HG03571 (cell line): ENCODE data around the gene ZNF618.

Experiments used
- ATAC-seq: cut with Tn5 transposase; IDR thresholded peaks from one replicate; pipeline ENCODE4 v1.9.1; 2021; ENCODE audit not compliant: unreplicated experiment

ZNF618 gene

GRCh38 chr9:113955076-113955752 is 79.1 kb downstream of the ZNF618 start:
- no peak for ATAC-seq

- ATAC-seq = no peak
Measured at GRCh38 chr9:113956901-113957300, 80.8 kb downstream of the ZNF618 start.

DNA sequence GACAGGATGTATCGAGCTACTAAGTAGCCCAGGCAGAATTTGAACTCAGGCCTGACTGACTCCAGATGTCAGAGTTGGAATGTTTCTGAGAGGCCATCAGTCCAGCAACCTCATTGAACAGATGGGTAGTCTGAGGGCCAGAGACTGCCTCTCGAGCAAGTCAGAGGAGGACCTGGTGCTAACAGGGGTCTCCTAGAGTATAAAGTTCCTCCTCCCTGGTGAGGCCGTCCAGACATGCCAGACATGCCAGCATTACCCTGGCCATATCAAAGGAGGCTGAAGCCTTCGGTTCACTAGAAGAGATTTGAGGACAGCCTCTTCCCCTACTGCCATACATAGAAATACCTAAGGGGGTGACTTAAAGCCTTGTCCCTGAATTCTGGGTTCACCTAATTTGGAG is 81.2 kb downstream of the ZNF618 start:
- ATAC-seq = no peak

- no peak for ATAC-seq
Measured at GRCh38 chr9:113957821-113958341, 81.8 kb downstream of the ZNF618 start.

- ATAC-seq = no peak
Measured at GRCh38 chr9:113958556-113958955, 82.4 kb downstream of the ZNF618 start.

DNA sequence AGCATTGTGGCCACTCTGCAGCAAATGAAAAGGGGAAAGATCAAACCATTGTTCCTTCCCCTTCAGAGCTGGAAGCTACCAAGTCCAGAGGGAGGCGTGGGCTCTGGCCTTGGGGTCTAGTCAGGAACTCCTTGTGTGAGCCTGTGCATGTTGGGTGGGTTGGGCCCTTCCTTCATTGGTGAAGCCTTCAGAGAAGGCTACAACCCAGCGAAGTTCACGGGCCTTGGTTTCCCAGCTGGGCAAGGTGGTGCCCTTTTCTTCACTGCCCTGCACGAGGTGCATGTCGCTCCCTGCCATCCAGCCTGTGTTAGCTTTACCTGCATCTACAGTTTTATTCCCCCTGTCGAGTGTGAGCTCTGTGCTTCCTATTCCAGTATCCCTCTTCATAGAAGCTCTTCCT is 84.7 kb downstream of the ZNF618 start:
- ATAC-seq = no peak

DNA sequence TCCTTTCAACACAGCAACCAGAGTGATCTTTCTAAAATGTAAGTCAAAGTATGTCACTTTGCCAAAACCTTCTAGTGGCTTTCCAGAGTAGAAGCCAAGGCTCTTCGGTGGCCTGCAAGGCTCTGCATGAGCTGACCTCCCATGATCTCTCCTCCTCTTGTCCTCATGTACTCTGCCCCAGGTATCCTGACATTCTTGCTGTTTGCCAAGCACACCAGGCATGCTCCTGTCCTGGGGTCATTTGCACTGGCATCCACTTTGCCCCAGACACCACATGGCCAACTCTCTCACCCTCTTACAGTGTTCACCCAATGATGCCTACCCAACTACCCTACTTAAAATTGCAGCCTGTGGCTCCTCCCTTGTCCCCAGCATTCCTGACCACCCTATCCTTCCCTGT is 86.3 kb downstream of the ZNF618 start:
- ATAC-seq = no peak

DNA sequence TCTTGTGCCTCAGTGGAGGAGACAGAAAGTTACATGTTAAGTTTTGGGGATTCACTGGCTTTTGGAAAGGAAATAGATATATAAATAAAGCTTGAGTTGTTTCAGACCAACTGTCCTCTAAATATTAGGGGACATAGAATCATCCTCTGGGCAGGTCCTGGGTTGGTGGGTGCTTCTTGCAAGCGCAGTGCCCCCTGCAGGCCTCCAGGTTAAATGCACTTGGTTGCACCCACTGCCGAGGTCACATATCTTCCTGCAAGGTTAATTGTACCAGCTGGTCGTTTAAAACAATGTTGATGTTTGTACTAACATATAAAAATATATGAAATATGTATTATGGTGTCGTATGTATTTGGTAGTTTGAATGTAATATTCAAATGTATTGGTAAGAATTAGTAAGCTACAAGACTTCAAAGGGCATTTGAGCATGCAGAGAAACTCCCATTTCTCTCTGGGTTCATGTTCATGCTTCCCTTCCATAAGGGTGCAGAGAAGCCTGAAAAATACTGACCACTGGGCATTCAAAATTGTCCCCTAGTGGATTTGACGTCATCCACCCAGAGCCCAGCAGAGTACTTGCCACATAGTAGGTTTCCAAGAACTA is 87.0 kb downstream of the ZNF618 start:
- no peak for ATAC-seq

GRCh38 chr9:113963696-113964494 is 87.8 kb downstream of the ZNF618 start:
- no peak for ATAC-seq

DNA sequence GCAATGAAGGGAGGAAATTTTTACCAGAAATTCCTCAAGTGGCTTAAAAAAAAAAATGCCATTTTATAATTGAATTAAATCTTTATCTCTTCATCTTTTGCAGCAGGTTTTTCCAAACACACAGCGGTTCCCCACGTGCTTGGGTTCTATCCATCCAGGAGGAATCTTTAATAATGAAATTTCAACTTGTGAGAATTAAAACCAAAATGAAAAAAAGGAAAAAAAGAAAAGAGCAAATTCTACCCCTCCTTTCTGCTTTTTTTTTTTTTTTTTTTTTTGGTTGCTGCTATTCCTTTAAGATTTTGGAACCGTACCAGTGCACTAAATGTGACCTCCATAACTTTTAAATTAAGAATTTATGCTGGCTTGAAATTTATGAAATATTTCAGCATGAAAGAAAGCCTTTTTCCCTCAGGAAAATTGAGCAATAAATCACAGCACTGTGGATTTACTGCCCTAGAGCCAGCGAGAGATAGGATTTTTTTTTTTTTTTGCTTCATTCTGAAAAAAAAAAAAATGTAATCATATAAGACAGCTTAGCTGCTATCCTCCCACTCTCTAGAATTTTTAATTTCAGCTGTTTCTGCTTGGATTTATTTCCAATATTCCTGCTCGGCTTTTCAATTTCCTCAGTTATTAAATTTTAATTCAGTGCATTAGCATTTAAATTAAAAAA is 88.5 kb downstream of the ZNF618 start:
- ATAC-seq = no peak

- ATAC-seq = no peak
Measured at GRCh38 chr9:113966394-113966793, 90.3 kb downstream of the ZNF618 start.

DNA sequence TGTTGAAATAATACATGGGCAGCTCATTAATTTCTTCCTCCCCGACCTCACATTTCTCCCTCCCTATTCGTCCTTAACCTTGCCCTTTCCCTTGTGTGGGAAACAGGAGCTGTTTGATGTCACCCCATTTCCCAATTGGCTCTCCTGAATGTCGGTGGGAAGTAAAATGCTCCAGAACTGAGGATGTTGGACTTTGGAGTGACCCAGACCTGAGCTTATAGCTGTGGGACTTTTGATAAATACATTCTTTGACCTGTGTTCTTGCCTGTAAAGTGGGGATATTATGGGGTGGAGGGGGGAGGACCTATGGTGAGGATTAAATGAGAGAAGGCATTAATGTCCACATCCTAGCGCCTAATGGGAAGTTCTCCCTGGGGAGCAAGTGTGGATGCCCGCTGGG is 91.3 kb downstream of the ZNF618 start:
- ATAC-seq = no peak

- no peak for ATAC-seq
Measured at GRCh38 chr9:113969343-113969742, 93.2 kb downstream of the ZNF618 start.

- ATAC-seq = no peak
Measured at GRCh38 chr9:113973226-113973625, 97.1 kb downstream of the ZNF618 start.

GRCh38 chr9:113973963-113974413 is 97.9 kb downstream of the ZNF618 start:
- ATAC-seq = no peak

DNA sequence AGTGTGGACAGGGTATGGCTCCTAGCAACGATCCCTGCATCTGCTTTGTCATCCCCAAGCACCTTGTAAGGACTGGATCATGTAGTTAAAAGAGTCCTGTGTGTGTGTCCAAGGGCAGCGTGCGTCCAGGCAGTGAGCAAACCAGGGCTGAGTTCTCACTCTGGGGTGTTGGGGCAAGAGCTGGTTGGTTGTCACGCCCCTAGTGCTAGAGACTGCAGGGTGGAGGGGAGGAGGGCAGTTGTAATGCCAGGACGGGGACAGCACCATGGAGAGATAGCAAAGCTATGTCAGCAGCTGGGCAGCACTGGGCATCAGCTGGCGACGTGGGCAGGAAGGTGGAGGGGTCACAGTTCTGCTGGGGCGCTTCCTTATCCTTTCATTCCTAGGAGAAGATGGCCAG is 100.8 kb downstream of the ZNF618 start:
- no peak for ATAC-seq

DNA sequence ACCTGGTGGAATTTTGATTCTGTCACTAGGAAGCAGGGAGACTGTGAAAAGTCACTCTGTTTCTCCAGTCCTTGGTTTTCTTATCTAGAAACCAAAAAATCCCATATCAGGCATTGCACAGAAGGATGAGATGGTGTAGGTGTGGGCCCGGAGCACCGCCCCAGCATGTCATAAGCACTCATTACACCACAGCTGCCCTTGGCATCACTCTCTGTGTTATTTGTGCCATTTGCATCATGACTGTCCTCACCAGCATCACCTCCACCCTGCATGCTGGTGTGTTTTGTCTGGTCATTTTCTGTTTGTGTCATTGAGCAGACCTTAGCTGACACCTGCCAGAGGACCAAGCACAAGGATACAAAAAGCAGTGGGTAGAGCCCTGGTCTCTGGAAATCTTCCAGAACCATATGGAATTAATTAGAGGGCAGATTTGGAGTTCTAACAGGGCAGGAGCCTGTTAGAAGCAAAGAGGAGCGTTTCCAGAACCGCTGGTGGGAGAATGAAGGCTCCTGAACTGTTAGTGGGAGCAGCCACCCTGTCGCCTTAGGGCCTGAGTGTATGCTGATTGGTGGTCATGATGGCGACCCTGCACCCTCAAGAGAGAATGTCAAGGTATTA is 102.7 kb downstream of the ZNF618 start:
- ATAC-seq = no peak

GRCh38 chr9:113979343-113980127 is 103.4 kb downstream of the ZNF618 start:
- no peak for ATAC-seq

DNA sequence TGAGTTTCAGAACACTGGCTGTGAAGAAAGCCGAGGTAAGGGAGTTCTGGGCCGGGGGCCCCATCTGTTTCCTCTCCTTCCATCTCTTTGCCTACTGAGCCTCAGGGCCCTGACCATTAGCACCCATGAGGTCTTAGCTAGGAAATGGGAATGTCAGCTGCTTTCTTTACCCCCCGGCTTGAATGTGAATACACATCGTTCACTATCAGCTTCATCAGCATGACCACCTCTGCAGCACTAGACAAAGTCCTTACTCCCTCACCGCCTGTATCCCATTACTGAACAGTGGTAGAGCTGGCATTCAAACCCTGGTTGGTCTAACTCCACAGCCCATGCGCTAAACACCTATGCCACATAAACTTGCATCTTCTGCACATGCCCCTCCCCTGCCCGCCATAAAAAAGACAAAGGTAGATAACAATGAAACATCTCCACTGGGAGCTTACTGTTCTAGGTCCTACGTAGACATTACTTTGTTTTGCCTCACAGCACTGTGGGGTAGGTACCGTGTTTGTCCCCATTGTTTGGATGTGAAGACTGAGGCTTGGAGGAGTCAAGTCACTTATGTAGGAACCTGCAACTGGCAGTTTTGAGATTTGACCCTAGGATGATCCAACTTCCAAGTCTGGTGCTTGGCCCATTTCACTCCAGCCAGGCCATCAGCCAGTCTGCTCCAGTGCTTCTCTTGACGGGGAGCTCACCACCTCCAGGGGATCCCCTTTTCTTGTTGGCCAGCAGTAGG is 108.7 kb downstream of the ZNF618 start:
- no peak for ATAC-seq
